Rectal smooth muscle tissue (tissue), 1 donor: ENCODE measurements around the gene DLD.
A peak's percentile ranks its signal among the peaks of the same experiment; 100 is the strongest.

Experiments used
- H3K27ac ChIP-seq: one replicate; pipeline ENCODE4 v1.7.0; 2013; ENCODE audit warnings: low read depth, low read length, inconsistent platforms
- H3K27me3 ChIP-seq: one replicate; pipeline ENCODE4 v1.7.0; 2013; ENCODE audit warnings: low read length; ENCODE audit not compliant: control insufficient read depth, insufficient read depth
- H3K36me3 ChIP-seq: one replicate; pipeline ENCODE4 v1.7.0; 2013; ENCODE audit warnings: low read length; ENCODE audit not compliant: control insufficient read depth, insufficient read depth
- H3K4me1 ChIP-seq: one replicate; pipeline ENCODE4 v1.7.0; 2013; ENCODE audit warnings: low read length; ENCODE audit not compliant: control insufficient read depth, insufficient read depth
- H3K4me3 ChIP-seq: one replicate; pipeline ENCODE4 v1.7.0; 2013; ENCODE audit warnings: low read length
- H3K9ac ChIP-seq: one replicate; pipeline ENCODE4 v1.7.0; 2013; ENCODE audit warnings: low read length

Gene DLD

GRCh38 chr7:107926481-107926880, 35.5 kb downstream of the DLD start:
- peaks cover 14% of the 10 kb centered on the region for H3K4me1 ChIP-seq
- no peak overlapping the region for H3K27ac ChIP-seq
- no peak overlapping the region for H3K9ac ChIP-seq
- H3K4me3 ChIP-seq: no peak overlapping the region
- H3K36me3 ChIP-seq: peaks cover 12% of the 10 kb centered on the region
- H3K27me3 ChIP-seq: no peaks in the 10 kb centered on the region

- no peak overlapping the region for H3K9ac ChIP-seq
- H3K4me3 ChIP-seq: no peak overlapping the region
- no peaks in the 10 kb centered on the region for H3K27me3 ChIP-seq
- H3K4me1 ChIP-seq: peaks cover 41% of the 10 kb centered on the region
- H3K36me3 ChIP-seq: peaks cover 9% of the 10 kb centered on the region
- H3K27ac ChIP-seq: peak overlapping the region; percentile 76
Measured at GRCh38 chr7:107931740-107932515, 40.9 kb downstream of the DLD start.

GRCh38 chr7:107932805-107933204, 41.8 kb downstream of the DLD start:
- Histone ChIP-seq H3K27ac (peak overlapping the region; percentile 76), H3K27me3 (no peaks in the 10 kb centered on the region), H3K4me1 (peaks cover 50% of the 10 kb centered on the region), H3K4me3 (no peak overlapping the region), H3K9ac (no peak overlapping the region), H3K36me3 (peaks cover 4% of the 10 kb centered on the region)

GRCh38 chr7:107933386-107934013, 42.5 kb downstream of the DLD start:
- Histone ChIP-seq H3K4me1 (peaks cover 56% of the 10 kb centered on the region), H3K9ac (no peak overlapping the region), H3K27me3 (no peaks in the 10 kb centered on the region), H3K36me3 (peaks cover 4% of the 10 kb centered on the region), H3K27ac (peak overlapping the region; percentile 84), H3K4me3 (no peak overlapping the region)

- Histone ChIP-seq H3K4me3 (no peak overlapping the region), H3K27me3 (no peaks in the 10 kb centered on the region), H3K9ac (no peak overlapping the region), H3K27ac (peak overlapping the region; percentile 84), H3K4me1 (peaks cover 73% of the 10 kb centered on the region), H3K36me3 (no peaks in the 10 kb centered on the region)
Measured at GRCh38 chr7:107934991-107935770, 44.2 kb downstream of the DLD start.

GRCh38 chr7:107936312-107936711, 45.3 kb downstream of the DLD start:
- peaks cover 78% of the 10 kb centered on the region for H3K4me1 ChIP-seq
- H3K27me3 ChIP-seq: no peaks in the 10 kb centered on the region
- H3K27ac ChIP-seq: peak overlapping the region; percentile 91
- H3K9ac ChIP-seq: no peak overlapping the region
- H3K36me3 ChIP-seq: no peaks in the 10 kb centered on the region
- no peak overlapping the region for H3K4me3 ChIP-seq

- no peaks in the 10 kb centered on the region for H3K27me3 ChIP-seq
- no peak overlapping the region for H3K4me3 ChIP-seq
- H3K27ac ChIP-seq: peak overlapping the region; percentile 91
- H3K36me3 ChIP-seq: no peaks in the 10 kb centered on the region
- peaks cover 66% of the 10 kb centered on the region for H3K4me1 ChIP-seq
- H3K9ac ChIP-seq: no peak overlapping the region
Measured at GRCh38 chr7:107937531-107937930, 46.5 kb downstream of the DLD start.

- Histone ChIP-seq H3K27ac (peak overlapping the region; percentile 91), H3K36me3 (no peaks in the 10 kb centered on the region), H3K9ac (no peak overlapping the region), H3K4me1 (peaks cover 55% of the 10 kb centered on the region), H3K27me3 (no peaks in the 10 kb centered on the region), H3K4me3 (no peak overlapping the region)
Measured at GRCh38 chr7:107938456-107939250, 47.7 kb downstream of the DLD start.

GRCh38 chr7:107939573-107940489, 48.8 kb downstream of the DLD start:
- H3K9ac ChIP-seq: no peak overlapping the region
- H3K27ac ChIP-seq: peak overlapping the region; percentile 91
- H3K4me1 ChIP-seq: peaks cover 51% of the 10 kb centered on the region
- H3K36me3 ChIP-seq: no peaks in the 10 kb centered on the region
- H3K4me3 ChIP-seq: no peak overlapping the region
- H3K27me3 ChIP-seq: no peaks in the 10 kb centered on the region

GRCh38 chr7:107940951-107941350, 50.0 kb downstream of the DLD start:
- Histone ChIP-seq H3K27ac (peak overlapping the region; percentile 91), H3K36me3 (no peaks in the 10 kb centered on the region), H3K27me3 (no peaks in the 10 kb centered on the region), H3K9ac (no peak overlapping the region), H3K4me1 (peaks cover 48% of the 10 kb centered on the region), H3K4me3 (no peak overlapping the region)

- H3K36me3 ChIP-seq: no peaks in the 10 kb centered on the region
- no peaks in the 10 kb centered on the region for H3K27me3 ChIP-seq
- peaks cover 41% of the 10 kb centered on the region for H3K4me1 ChIP-seq
- no peak overlapping the region for H3K9ac ChIP-seq
- no peak overlapping the region for H3K27ac ChIP-seq
- H3K4me3 ChIP-seq: no peak overlapping the region
Measured at GRCh38 chr7:107943018-107943417, 52.0 kb downstream of the DLD start.
